NB4 (cell line): ENCODE data around the gene NTM.

Experiments
- DNase-seq: peaks from one replicate; pipeline ENCODE4 v3.0.0; 2010; ENCODE audit warnings: low read depth
- H3K4me3 ChIP-seq: one replicate; pipeline ENCODE4 v1.5.1; 2011; ENCODE audit warnings: mild to moderate bottlenecking, low read depth, low read length, moderate library complexity
- CTCF ChIP-seq: IDR thresholded peaks from one replicate; pipeline ENCODE4 v1.5.1; 2012; ENCODE audit warnings: low read depth, low read length
- MAX ChIP-seq: IDR thresholded peaks from 2 replicates; pipeline ENCODE4 v1.6.1; 2011; ENCODE audit warnings: low read depth, low read length
- MYC ChIP-seq: IDR thresholded peaks from 2 replicates; pipeline ENCODE4 v1.6.1; 2011; ENCODE audit warnings: low read depth, low read length
- POLR2A ChIP-seq: IDR thresholded peaks from 2 replicates; pipeline ENCODE4 v1.6.1; 2011; ENCODE audit warnings: mild to moderate bottlenecking; ENCODE audit not compliant: insufficient read length; ENCODE audit errors: extremely low read depth

NTM gene

GRCh38 chr11:131592152-131592551, 221.7 kb downstream of the NTM start:
- DNase-seq, result no peak
- TF ChIP-seq MYC (no peak), MAX (no peak)
- H3K4me3 ChIP-seq, result no peak overlapping the region

GRCh38 chr11:131592734-131593133, 222.3 kb downstream of the NTM start:
- H3K4me3 ChIP-seq, result no peak overlapping the region
- no peak for TF ChIP-seq MYC
- no peak for TF ChIP-seq MAX
- no peak for TF ChIP-seq POLR2A
- no peak for TF ChIP-seq CTCF

GRCh38 chr11:131593301-131593700, 222.9 kb downstream of the NTM start:
- no peak for DNase-seq
- TF ChIP-seq MAX (no peak), MYC (no peak), POLR2A (no peak), CTCF (no peak)

More at GRCh38 chr11:131592734-131593133, 222.3 kb downstream of the NTM start:
- DNase-seq, result no peak

GRCh38 chr11:131595797-131596196, 225.4 kb downstream of the NTM start:
- DNase-seq, result no peak
- H3K4me3 ChIP-seq, result no peak overlapping the region
- TF ChIP-seq POLR2A (no peak), MYC (no peak)

More at GRCh38 chr11:131593301-131593700, 222.9 kb downstream of the NTM start:
- no peak overlapping the region for H3K4me3 ChIP-seq

GRCh38 chr11:131597890-131598289, 227.5 kb downstream of the NTM start:
- TF ChIP-seq MYC (no peak), CTCF (no peak), MAX (no peak), POLR2A (no peak)
- no peak for DNase-seq
- no peak overlapping the region for H3K4me3 ChIP-seq

- TF ChIP-seq MAX, result no peak
- no peak for TF ChIP-seq MYC
- no peak for TF ChIP-seq POLR2A
- no peak for TF ChIP-seq CTCF
- no peak overlapping the region for H3K4me3 ChIP-seq
These were observed 227.9 kb downstream of the NTM start for GRCh38 chr11:131598305-131598704.

GRCh38 chr11:131599285-131599684, 228.9 kb downstream of the NTM start:
- DNase-seq, result no peak
- H3K4me3 ChIP-seq, result no peak overlapping the region
- TF ChIP-seq MAX, result no peak
- no peak for TF ChIP-seq MYC
- no peak for TF ChIP-seq POLR2A
- TF ChIP-seq CTCF, result no peak

More at GRCh38 chr11:131598305-131598704, 227.9 kb downstream of the NTM start:
- DNase-seq, result no peak
